Tibial artery (tissue), 4 donors: ENCODE results near the gene TIAM2.
"Not testable (repeated sequence)": the region's sequence is repeated elsewhere in the genome, so short reads cannot be mapped to it uniquely, and the experiment has no call there.

ENCODE experiments used
- DNase-seq, 2 donors: peaks; one replicate each; pipeline ENCODE4 v3.0.0-alpha.2; 2019
- H3K27ac ChIP-seq, 2 donors: fragments of 200-600 bp; sonication (generic) in 1 of 2; 1 replicate in 1 of 2; 2 replicates in 1 of 2; pipeline ENCODE4 v1.5.1; 2018 to 2019; ENCODE audit warnings: mild to moderate bottlenecking in 1 of 2
- H3K27me3 ChIP-seq, 2 donors: fragments of 200-600 bp; sonication (generic) in 1 of 2; one replicate each; pipeline versions ENCODE4 v1.5.1 to v1.6.0; 2016 to 2019
- H3K36me3 ChIP-seq, 3 donors: fragments of 200-600 bp; sonication (generic) in 2 of 3; one replicate each; pipeline ENCODE4 v1.5.1; 2016 to 2019; ENCODE audit warnings: mild to moderate bottlenecking in 2 of 3
- H3K4me1 ChIP-seq, 4 donors: fragments of 200-600 bp; sonication (generic) in 2 of 4; 1 replicate in 3 of 4; 2 replicates in 1 of 4; pipeline ENCODE4 v1.5.1; 2016 to 2019
- H3K4me3 ChIP-seq, 2 donors: fragments of 200-600 bp; sonication (generic) in 1 of 2; 1 replicate in 1 of 2; 2 replicates in 1 of 2; pipeline ENCODE4 v1.5.1; 2018 to 2019; ENCODE audit warnings: mild to moderate bottlenecking in 2 of 2
- H3K9me3 ChIP-seq, 3 donors: fragments of 200-600 bp; sonication (generic) in 1 of 3; one replicate each; pipeline ENCODE4 v1.5.1; 2016 to 2019
- intact Hi-C: fragments of 100-400 bp; cut with DNase I; formaldehyde crosslinking; loops from one replicate; pipeline ENCODE4 v1.15.0; 2023; ENCODE audit warnings: low total_unique reads
- TF ChIP-seq, protein P1 (sequence below), 2 experiments: fragments of 200-600 bp in 1 of 2; fragments of 450-650 bp in 1 of 2; IDR thresholded peaks; one replicate each; pipeline ENCODE4 v1.5.1; 2017 to 2019; ENCODE audit warnings: antibody characterized with exemption in 2 of 2, mild to moderate bottlenecking in 1 of 2, moderate library complexity in 1 of 2

TIAM2 gene

DNA sequence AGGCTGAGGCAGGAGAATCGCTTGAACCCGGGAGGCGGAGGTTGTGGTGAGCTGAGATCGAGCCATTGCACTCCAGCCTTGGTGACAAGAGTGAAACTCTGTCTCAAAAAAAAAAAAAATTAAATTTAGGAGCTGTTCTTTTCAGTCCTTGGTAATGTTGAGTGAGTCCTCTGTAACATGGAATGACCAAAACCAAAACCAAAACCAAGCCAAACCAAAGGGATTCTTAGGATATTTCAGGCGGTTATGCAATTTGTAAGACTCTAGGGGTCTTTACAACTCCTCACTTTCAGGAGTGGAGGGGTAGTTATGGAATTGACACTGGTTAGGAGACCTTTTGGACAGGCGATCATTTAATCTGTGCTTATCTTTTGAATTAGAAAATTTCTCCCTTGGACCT lies 15.8 kb downstream of the TIAM2 start:
- Histone ChIP-seq H3K4me1 (peaks cover 0 to 39% (median 16%) of the 10 kb centered on the region in 4 donors), H3K4me3 (no peak overlapping the region), H3K27me3 (no peaks in the 10 kb centered on the region), H3K27ac (peak overlapping the region; percentile 3 to 56), H3K36me3 (no peaks in the 10 kb centered on the region), H3K9me3 (no peaks in the 10 kb centered on the region)
- no peak for DNase-seq
- TF ChIP-seq, protein P1, sequence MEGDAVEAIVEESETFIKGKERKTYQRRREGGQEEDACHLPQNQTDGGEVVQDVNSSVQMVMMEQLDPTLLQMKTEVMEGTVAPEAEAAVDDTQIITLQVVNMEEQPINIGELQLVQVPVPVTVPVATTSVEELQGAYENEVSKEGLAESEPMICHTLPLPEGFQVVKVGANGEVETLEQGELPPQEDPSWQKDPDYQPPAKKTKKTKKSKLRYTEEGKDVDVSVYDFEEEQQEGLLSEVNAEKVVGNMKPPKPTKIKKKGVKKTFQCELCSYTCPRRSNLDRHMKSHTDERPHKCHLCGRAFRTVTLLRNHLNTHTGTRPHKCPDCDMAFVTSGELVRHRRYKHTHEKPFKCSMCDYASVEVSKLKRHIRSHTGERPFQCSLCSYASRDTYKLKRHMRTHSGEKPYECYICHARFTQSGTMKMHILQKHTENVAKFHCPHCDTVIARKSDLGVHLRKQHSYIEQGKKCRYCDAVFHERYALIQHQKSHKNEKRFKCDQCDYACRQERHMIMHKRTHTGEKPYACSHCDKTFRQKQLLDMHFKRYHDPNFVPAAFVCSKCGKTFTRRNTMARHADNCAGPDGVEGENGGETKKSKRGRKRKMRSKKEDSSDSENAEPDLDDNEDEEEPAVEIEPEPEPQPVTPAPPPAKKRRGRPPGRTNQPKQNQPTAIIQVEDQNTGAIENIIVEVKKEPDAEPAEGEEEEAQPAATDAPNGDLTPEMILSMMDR (IDR thresholded peaks at IDR 0.05), result no peak
- intact Hi-C loops, result no loop called here

DNA sequence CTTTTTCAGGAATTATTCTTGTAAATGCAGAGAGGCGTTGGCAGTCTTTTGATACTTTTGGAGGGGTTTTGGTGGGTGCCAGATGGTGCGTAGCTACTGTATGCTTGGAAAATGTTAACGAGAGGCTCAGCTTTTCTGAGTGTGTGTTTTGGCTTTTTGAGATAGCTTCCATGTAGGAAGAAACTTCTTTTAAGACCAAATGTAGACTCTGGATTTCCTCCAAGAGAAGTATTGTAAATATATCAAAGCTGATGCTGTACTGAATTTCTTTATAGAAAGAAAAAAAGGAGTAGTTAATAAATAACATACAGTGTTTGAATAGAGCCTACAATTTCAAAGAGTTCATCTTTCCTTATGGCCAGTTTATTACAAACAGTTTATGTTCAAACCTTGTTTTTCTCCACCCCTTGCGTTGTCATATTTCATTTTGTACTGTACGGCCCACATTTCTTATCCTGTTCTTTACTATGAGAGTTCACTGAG lies 16.7 kb downstream of the TIAM2 start:
- Histone ChIP-seq H3K27ac (peak overlapping the region in 1 of 2 donors; percentile 56), H3K27me3 (no peaks in the 10 kb centered on the region), H3K4me1 (peaks cover 0 to 45% (median 17%) of the 10 kb centered on the region in 4 donors), H3K9me3 (no peaks in the 10 kb centered on the region), H3K4me3 (no peak overlapping the region), H3K36me3 (no peaks in the 10 kb centered on the region)
- intact Hi-C loops, result no loop called here
- TF ChIP-seq, protein P1 (IDR thresholded peaks at IDR 0.05), result no peak
- no peak for DNase-seq

GRCh38 chr6:155013457-155013876 lies 18.4 kb downstream of the TIAM2 start:
- no peak for DNase-seq
- Histone ChIP-seq H3K4me3 (no peak overlapping the region), H3K9me3 (no peaks in the 10 kb centered on the region), H3K27me3 (no peaks in the 10 kb centered on the region), H3K36me3 (no peaks in the 10 kb centered on the region), H3K4me1 (peaks cover 0 to 45% (median 17%) of the 10 kb centered on the region in 4 donors), H3K27ac (no peak overlapping the region)
- TF ChIP-seq, protein P1 (IDR thresholded peaks at IDR 0.05), result no peak
- intact Hi-C loops, result no loop called here

GRCh38 chr6:155014137-155014536 lies 19.0 kb downstream of the TIAM2 start:
- Histone ChIP-seq H3K4me1 (peaks cover 0 to 45% (median 17%) of the 10 kb centered on the region in 4 donors), H3K27me3 (no peaks in the 10 kb centered on the region), H3K36me3 (no peaks in the 10 kb centered on the region), H3K9me3 (no peaks in the 10 kb centered on the region), H3K4me3 (no peak overlapping the region), H3K27ac (peak overlapping the region in 1 of 2 donors; percentile 33)
- intact Hi-C loops, result no loop called here
- DNase-seq, result no peak
- TF ChIP-seq, protein P1 (IDR thresholded peaks at IDR 0.05), result no peak

GRCh38 chr6:155014670-155015300 lies 19.7 kb downstream of the TIAM2 start:
- DNase-seq, result no peak
- peaks cover 0 to 45% (median 17%) of the 10 kb centered on the region in 4 donors for H3K4me1 ChIP-seq
- H3K27ac ChIP-seq, result peak overlapping the region in 1 of 2 donors; percentile 33
- intact Hi-C loops, result no loop called here
- no peak overlapping the region for H3K4me3 ChIP-seq
- no peaks in the 10 kb centered on the region for H3K36me3 ChIP-seq
- H3K27me3 ChIP-seq, result no peaks in the 10 kb centered on the region
- no peaks in the 10 kb centered on the region for H3K9me3 ChIP-seq
- TF ChIP-seq, protein P1 (IDR thresholded peaks at IDR 0.05), result no peak

DNA sequence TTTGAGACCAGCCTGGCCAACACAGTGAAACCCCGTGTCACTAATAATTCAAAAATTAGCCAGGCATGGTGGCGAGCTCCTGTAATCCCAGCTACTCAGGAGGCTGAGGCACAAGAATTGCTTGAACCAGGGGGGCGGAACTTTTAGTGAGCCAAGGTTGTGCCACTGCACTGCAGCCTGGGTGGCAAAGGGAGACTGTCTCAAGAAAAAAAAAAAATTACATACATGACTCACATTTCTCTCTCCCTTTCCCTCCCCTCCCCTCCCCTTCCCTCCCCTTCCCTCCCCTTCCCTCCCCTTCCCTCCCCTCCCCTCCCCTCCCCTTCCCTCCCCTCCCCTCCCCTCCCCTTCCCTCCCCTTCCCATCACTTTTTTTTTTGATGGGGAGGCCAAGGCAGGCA lies 23.3 kb downstream of the TIAM2 start:
- intact Hi-C loops, DNase-seq, H3K27ac ChIP-seq, H3K9me3 ChIP-seq, H3K4me3 ChIP-seq, H3K27me3 ChIP-seq, H3K36me3 ChIP-seq: not testable (repeated sequence)
- H3K4me1 ChIP-seq, result peaks cover 0 to 47% (median 24%) of the 10 kb centered on the region in 4 donors
